DND-41 (cell line): ENCODE results near the gene EXOC6.

Experiments used
- ATAC-seq: fragments of 200-7000 bp; cut with Tn5 transposase; 3 replicates; pipeline ENCODE4 v1.9.1; 2021; ENCODE audit warnings: low read depth; ENCODE audit not compliant: insufficient read depth
- DNase-seq: peaks from one replicate; pipeline ENCODE4 v3.0.0-alpha.2; 2020
- H2AFZ ChIP-seq: 2 replicates; pipeline ENCODE4 v1.6.0; 2012; ENCODE audit warnings: low read depth, low read length
- H3K27ac ChIP-seq: 2 replicates; pipeline ENCODE4 v1.5.1; 2012; ENCODE audit warnings: low read length, inconsistent platforms
- H3K27me3 ChIP-seq: fragments of 200-600 bp; sonication (generic); 2 replicates; pipeline ENCODE4 v1.6.0; 2012; ENCODE audit warnings: low read length, mild to moderate bottlenecking, inconsistent platforms; ENCODE audit not compliant: insufficient read depth, poor library complexity
- H3K36me3 ChIP-seq: 2 replicates; pipeline ENCODE4 v1.5.1; 2012; ENCODE audit warnings: low read length, inconsistent platforms; ENCODE audit not compliant: insufficient read depth
- H3K4me1 ChIP-seq: 2 replicates; pipeline ENCODE4 v1.5.1; 2012; ENCODE audit warnings: mild to moderate bottlenecking, low read length; ENCODE audit not compliant: insufficient read depth
- H3K4me2 ChIP-seq: 2 replicates; pipeline ENCODE4 v1.6.0; 2012; ENCODE audit warnings: mild to moderate bottlenecking, moderate library complexity, low read length, inconsistent platforms; ENCODE audit not compliant: insufficient read depth
- H3K4me3 ChIP-seq, 2 experiments: fragments of 200-600 bp in 1 of 2; shearing (Covaris generic) in 1 of 2; 2 replicates each; pipeline ENCODE4 v1.5.1; 2012 to 2016; ENCODE audit warnings: inconsistent platforms in 2 of 2, low read length in 2 of 2, mild to moderate bottlenecking in 2 of 2, low read depth in 1 of 2, moderate library complexity in 1 of 2
- H3K79me2 ChIP-seq: 2 replicates; pipeline ENCODE4 v1.6.0; 2012; ENCODE audit warnings: low read length, inconsistent platforms; ENCODE audit not compliant: insufficient read depth
- H3K9ac ChIP-seq: 2 replicates; pipeline ENCODE4 v1.6.0; 2012; ENCODE audit warnings: low read depth, mild to moderate bottlenecking, inconsistent platforms, low read length, moderate library complexity
- H3K9me3 ChIP-seq: 2 replicates; pipeline ENCODE4 v1.5.1; 2012; ENCODE audit warnings: low read length, moderate library complexity, mild to moderate bottlenecking, inconsistent platforms; ENCODE audit not compliant: insufficient read depth, severe bottlenecking
- H4K20me1 ChIP-seq: 2 replicates; pipeline ENCODE4 v1.6.0; 2012; ENCODE audit warnings: low read length; ENCODE audit not compliant: insufficient read depth
- EZH2 ChIP-seq: IDR thresholded peaks from 3 replicates; pipeline ENCODE4 v1.6.1; 2012; ENCODE audit warnings: borderline replicate concordance, low read depth, mild to moderate bottlenecking, moderate library complexity, low read length, inconsistent platforms; ENCODE audit not compliant: severe bottlenecking
- TF ChIP-seq, protein P1 (sequence below): IDR thresholded peaks from 2 replicates; pipeline ENCODE4 v1.5.1; 2012; ENCODE audit warnings: borderline replicate concordance, low read length, moderate library complexity, mild to moderate bottlenecking; ENCODE audit not compliant: poor library complexity, severe bottlenecking; ENCODE audit errors: extremely low read depth

EXOC6 gene

DNA sequence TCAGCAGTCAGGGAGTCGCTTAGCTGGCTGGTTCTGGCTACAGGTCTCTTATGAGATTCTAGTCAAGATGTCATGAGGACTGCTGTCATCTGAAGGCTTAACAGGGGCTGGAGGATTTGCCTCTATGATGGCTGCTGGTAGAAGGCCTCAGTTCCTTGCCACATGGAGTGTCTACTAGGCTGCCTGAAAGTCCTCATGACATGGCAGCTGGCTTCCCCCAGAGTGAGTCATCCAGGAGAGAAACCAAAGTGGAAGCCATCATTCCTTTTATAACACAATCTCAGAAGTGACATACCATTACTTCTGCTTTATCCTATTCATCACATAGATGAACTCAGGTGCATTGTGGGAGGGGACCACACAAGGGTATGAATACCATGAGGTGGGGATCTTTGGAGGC is 75.1 kb downstream of the EXOC6 start:
- Histone ChIP-seq H3K36me3 (peaks cover 25% of the 10 kb centered on the region; the same call in 1 of the 2 replicates), H3K4me2 (no peak overlapping the region), H2AFZ (no peak overlapping the region), H3K9ac (no peak overlapping the region), H3K9me3 (peaks cover 13% of the 10 kb centered on the region), H3K4me1 (no peaks in the 10 kb centered on the region), H3K27me3 (no peaks in the 10 kb centered on the region), H3K79me2 (no peaks in the 10 kb centered on the region), H3K4me3 (no peak overlapping the region), H3K27ac (no peak overlapping the region), H4K20me1 (no peaks in the 10 kb centered on the region)
- ATAC-seq (no peak), DNase-seq (no peak)
- TF ChIP-seq, protein P1, sequence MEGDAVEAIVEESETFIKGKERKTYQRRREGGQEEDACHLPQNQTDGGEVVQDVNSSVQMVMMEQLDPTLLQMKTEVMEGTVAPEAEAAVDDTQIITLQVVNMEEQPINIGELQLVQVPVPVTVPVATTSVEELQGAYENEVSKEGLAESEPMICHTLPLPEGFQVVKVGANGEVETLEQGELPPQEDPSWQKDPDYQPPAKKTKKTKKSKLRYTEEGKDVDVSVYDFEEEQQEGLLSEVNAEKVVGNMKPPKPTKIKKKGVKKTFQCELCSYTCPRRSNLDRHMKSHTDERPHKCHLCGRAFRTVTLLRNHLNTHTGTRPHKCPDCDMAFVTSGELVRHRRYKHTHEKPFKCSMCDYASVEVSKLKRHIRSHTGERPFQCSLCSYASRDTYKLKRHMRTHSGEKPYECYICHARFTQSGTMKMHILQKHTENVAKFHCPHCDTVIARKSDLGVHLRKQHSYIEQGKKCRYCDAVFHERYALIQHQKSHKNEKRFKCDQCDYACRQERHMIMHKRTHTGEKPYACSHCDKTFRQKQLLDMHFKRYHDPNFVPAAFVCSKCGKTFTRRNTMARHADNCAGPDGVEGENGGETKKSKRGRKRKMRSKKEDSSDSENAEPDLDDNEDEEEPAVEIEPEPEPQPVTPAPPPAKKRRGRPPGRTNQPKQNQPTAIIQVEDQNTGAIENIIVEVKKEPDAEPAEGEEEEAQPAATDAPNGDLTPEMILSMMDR = no peak
- no peak for TF ChIP-seq EZH2

DNA sequence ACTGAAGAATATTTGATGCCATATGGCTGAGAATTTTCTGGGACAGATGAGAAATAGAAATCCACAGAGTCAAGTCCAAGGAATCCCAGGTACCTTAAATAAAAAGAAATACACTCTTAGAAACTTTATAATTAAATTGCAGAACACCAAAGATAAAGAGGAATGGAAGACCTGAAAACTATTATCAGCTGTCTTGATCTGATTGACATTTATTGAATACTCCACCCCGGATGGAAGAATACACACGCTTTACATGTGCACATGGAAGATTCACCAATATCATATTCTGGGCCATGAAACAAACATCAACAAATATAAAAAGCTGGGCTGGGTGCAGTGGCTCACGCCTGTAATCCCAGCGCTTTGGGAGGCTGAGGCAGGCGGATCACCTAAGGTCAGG is 81.6 kb downstream of the EXOC6 start:
- no peak for ATAC-seq
- Histone ChIP-seq H3K9ac (no peak overlapping the region), H3K4me1 (no peaks in the 10 kb centered on the region)

DNA sequence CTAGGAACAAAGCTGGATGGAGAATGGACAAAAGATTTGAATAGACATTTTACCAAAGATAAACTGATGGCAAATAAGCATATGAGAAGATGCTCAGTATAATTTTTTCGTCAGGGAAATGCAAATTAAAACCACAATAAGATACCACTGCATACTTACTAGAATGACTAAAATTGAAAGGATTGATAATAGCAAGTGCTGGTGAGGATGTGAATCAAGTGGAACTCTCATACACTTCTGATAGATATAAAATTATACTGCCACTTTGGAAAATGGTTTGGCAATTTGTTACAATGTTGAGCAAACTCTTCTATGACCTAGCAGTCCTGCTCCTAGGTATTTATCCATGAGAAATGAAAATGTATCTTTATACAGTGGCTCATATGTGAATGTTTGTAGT is 83.3 kb downstream of the EXOC6 start:
- no peak overlapping the region for H3K4me3 ChIP-seq
- no peak overlapping the region for H3K9ac ChIP-seq
- H3K79me2 ChIP-seq = no peaks in the 10 kb centered on the region
- no peak overlapping the region for H2AFZ ChIP-seq
- no peaks in the 10 kb centered on the region for H4K20me1 ChIP-seq
- no peaks in the 10 kb centered on the region for H3K9me3 ChIP-seq
- H3K27me3 ChIP-seq = no peaks in the 10 kb centered on the region
- DNase-seq (no peak), ATAC-seq (no peak)
- H3K27ac ChIP-seq = no peak overlapping the region
- TF ChIP-seq EZH2 = no peak
- TF ChIP-seq, protein P1 = no peak
- no peak overlapping the region for H3K4me2 ChIP-seq
- peaks cover 26% of the 10 kb centered on the region; the same call in 1 of the 2 replicates for H3K36me3 ChIP-seq
- no peaks in the 10 kb centered on the region for H3K4me1 ChIP-seq

More for the DNA sequence above, 81.6 kb downstream of the EXOC6 start:
- no peak for TF ChIP-seq EZH2
- TF ChIP-seq, protein P1 = no peak
- H3K36me3 ChIP-seq = peaks cover 23% of the 10 kb centered on the region; the same call in 1 of the 2 replicates
- DNase-seq = no peak
- no peaks in the 10 kb centered on the region for H3K9me3 ChIP-seq
- no peak overlapping the region for H3K4me3 ChIP-seq
- H3K27ac ChIP-seq = no peak overlapping the region
- no peak overlapping the region for H2AFZ ChIP-seq
- H3K27me3 ChIP-seq = no peaks in the 10 kb centered on the region
- H4K20me1 ChIP-seq = no peaks in the 10 kb centered on the region
- no peaks in the 10 kb centered on the region for H3K79me2 ChIP-seq
- no peak overlapping the region for H3K4me2 ChIP-seq

DNA sequence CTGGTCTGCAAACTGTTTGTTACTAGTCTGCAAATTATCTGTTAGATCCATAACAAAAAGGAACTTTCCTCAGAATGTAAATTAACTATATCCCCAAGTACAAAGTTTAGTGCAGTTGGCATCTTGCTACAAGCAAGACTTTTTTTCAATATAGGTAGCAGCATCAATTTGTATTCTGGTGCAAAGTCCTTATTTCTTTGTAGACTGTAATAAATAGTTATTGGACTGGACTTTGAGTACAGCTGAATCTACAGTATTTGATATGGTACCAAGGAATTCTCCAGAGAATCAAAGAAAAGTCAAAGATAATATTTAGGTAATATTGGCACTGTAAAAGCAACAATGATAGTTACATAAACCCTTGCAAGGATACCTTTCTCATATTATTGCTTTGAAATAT is 89.6 kb downstream of the EXOC6 start:
- Histone ChIP-seq H3K9me3 (no peaks in the 10 kb centered on the region), H3K9ac (no peak overlapping the region), H3K4me2 (no peak overlapping the region), H3K79me2 (no peaks in the 10 kb centered on the region), H3K27ac (no peak overlapping the region), H3K36me3 (peaks cover 10% of the 10 kb centered on the region; the same call in 1 of the 2 replicates), H3K27me3 (no peaks in the 10 kb centered on the region), H3K4me3 (no peak overlapping the region), H4K20me1 (no peaks in the 10 kb centered on the region), H2AFZ (no peak overlapping the region), H3K4me1 (no peaks in the 10 kb centered on the region)
- ATAC-seq (no peak), DNase-seq (no peak)
- TF ChIP-seq EZH2 = no peak
- TF ChIP-seq, protein P1 = no peak
